Measurements from ENCODE around the gene SLC26A11. TPM values are rescaled to one million over a fixed set of nuclear protein-coding genes. Genes with fewer than 3 reads are reported as not detected.

Gene SLC26A11
- total and polyA plus RNA-seq, 2 donors (not counting 1 experiment from before 2014, with no cell fraction given) = 5.8 to 19.3 TPM

DNA sequence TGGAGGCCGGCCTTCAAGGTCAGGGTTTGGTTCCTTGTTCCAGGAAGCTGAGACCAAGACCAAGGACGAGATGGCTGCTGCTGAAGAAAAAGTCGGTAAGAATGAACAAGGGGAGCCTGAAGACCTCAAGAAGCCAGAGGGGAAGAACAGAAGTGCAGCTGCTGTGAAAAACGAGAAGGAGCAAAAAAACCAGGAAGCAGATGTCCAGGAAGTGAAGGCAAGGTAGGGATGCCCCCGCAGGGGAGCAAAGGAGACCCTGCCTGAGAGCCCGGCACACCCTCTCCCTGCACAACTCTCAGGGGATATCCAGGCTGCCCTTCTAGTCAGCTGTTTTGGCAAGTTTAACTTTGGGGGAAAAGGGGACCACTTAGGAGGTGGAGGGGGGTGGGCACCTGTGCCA is 69.4 kb downstream of the SLC26A11 start:
- H3K4me1 ChIP-seq (ENCODE audit: control insufficient read depth, extremely low read depth, insufficient read depth, low read length) = no peaks in the 10 kb centered on the region
- no peak for DNase-seq (ENCODE audit: low read depth in 2 of 2)
- no peak overlapping the region for H3K27ac ChIP-seq (ENCODE audit: insufficient read depth, low read length)
- H3K36me3 ChIP-seq (ENCODE audit: control insufficient read depth, insufficient read depth, low read length) = peaks cover 43% of the 10 kb centered on the region
- no peak overlapping the region for H2AFZ ChIP-seq (ENCODE audit: low read length)
- no peaks in the 10 kb centered on the region for H3K79me2 ChIP-seq (ENCODE audit: control insufficient read depth, insufficient read depth, low read length)
- no peaks in the 10 kb centered on the region for H3K27me3 ChIP-seq (ENCODE audit: control insufficient read depth, insufficient read depth, low read length)
- no peak overlapping the region for H3K4me3 ChIP-seq (replicated peaks in 1 of 4; ENCODE audit: control extremely low read depth in 1 of 4, insufficient read depth in 1 of 4, low read depth in 3 of 4, low read length in 4 of 4)
- no peak overlapping the region for H3K4me2 ChIP-seq (ENCODE audit: extremely low read depth, insufficient read depth, low read length)
- no peak overlapping the region for H3K9ac ChIP-seq (ENCODE audit: insufficient read depth, low read length)
- TF ChIP-seq, protein P1, sequence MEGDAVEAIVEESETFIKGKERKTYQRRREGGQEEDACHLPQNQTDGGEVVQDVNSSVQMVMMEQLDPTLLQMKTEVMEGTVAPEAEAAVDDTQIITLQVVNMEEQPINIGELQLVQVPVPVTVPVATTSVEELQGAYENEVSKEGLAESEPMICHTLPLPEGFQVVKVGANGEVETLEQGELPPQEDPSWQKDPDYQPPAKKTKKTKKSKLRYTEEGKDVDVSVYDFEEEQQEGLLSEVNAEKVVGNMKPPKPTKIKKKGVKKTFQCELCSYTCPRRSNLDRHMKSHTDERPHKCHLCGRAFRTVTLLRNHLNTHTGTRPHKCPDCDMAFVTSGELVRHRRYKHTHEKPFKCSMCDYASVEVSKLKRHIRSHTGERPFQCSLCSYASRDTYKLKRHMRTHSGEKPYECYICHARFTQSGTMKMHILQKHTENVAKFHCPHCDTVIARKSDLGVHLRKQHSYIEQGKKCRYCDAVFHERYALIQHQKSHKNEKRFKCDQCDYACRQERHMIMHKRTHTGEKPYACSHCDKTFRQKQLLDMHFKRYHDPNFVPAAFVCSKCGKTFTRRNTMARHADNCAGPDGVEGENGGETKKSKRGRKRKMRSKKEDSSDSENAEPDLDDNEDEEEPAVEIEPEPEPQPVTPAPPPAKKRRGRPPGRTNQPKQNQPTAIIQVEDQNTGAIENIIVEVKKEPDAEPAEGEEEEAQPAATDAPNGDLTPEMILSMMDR (conservative IDR thresholded peaks at IDR 0.05 in 1 of 2, IDR thresholded peaks at IDR 0.05 in 1 of 2; ENCODE audit: low read depth in 1 of 2, low read length in 2 of 2) = no peak
- no peak for TF ChIP-seq EZH2 (IDR thresholded peaks at IDR 0.05; ENCODE audit: low read length, missing control alignments)
- H3K9me3 ChIP-seq (ENCODE audit: control insufficient read depth, insufficient read depth, low read depth, low read length) = no peaks in the 10 kb centered on the region
- H4K20me1 ChIP-seq (ENCODE audit: control insufficient read depth, extremely low read depth, insufficient read depth, low read length) = peaks cover 2% of the 10 kb centered on the region

GRCh38 chr17:80290156-80290555 is 69.9 kb downstream of the SLC26A11 start:
- H3K79me2 ChIP-seq (ENCODE audit: control insufficient read depth, insufficient read depth, low read length) = no peaks in the 10 kb centered on the region
- H3K4me1 ChIP-seq (ENCODE audit: control insufficient read depth, extremely low read depth, insufficient read depth, low read length) = no peaks in the 10 kb centered on the region
- no peak overlapping the region for H3K27ac ChIP-seq (ENCODE audit: insufficient read depth, low read length)
- H3K4me3 ChIP-seq (replicated peaks in 1 of 4; ENCODE audit: control extremely low read depth in 1 of 4, insufficient read depth in 1 of 4, low read depth in 3 of 4, low read length in 4 of 4) = no peak overlapping the region
- peaks cover 2% of the 10 kb centered on the region for H4K20me1 ChIP-seq (ENCODE audit: control insufficient read depth, extremely low read depth, insufficient read depth, low read length)
- TF ChIP-seq, protein P1 (conservative IDR thresholded peaks at IDR 0.05 in 1 of 2, IDR thresholded peaks at IDR 0.05 in 1 of 2; ENCODE audit: low read depth in 1 of 2, low read length in 2 of 2) = no peak
- TF ChIP-seq EZH2 (IDR thresholded peaks at IDR 0.05; ENCODE audit: low read length, missing control alignments) = no peak
- no peaks in the 10 kb centered on the region for H3K9me3 ChIP-seq (ENCODE audit: control insufficient read depth, insufficient read depth, low read depth, low read length)
- DNase-seq (ENCODE audit: low read depth in 2 of 2) = no peak
- no peak overlapping the region for H3K4me2 ChIP-seq (ENCODE audit: extremely low read depth, insufficient read depth, low read length)
- no peak overlapping the region for H2AFZ ChIP-seq (ENCODE audit: low read length)
- peaks cover 49% of the 10 kb centered on the region for H3K36me3 ChIP-seq (ENCODE audit: control insufficient read depth, insufficient read depth, low read length)
- H3K9ac ChIP-seq (ENCODE audit: insufficient read depth, low read length) = no peak overlapping the region
- H3K27me3 ChIP-seq (ENCODE audit: control insufficient read depth, insufficient read depth, low read length) = no peaks in the 10 kb centered on the region

DNA sequence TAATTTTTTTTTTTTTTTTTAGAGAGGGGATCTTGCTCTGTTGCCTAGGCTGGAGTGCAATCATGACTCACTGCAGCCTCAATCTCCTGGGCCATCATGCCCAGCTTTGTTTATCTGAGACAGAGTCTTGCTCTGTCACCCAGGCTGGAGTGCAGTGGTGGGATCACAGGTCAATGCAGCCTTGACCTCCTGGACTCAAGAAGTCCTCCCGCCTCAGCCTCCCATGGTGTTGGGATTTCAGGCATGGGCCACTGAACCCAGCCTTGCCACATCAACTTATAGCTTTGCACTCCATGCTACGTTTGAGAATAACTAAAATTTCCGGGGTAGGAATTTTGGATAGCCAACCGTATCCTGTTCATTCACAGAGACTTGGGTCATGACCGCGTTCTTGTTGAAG is 71.0 kb downstream of the SLC26A11 start:
- TF ChIP-seq, protein P1 (conservative IDR thresholded peaks at IDR 0.05 in 1 of 2, IDR thresholded peaks at IDR 0.05 in 1 of 2; ENCODE audit: low read depth in 1 of 2, low read length in 2 of 2) = no peak
- no peak for TF ChIP-seq EZH2 (IDR thresholded peaks at IDR 0.05; ENCODE audit: low read length, missing control alignments)
- Histone ChIP-seq H3K36me3 (ENCODE audit: control insufficient read depth, insufficient read depth, low read length) (peaks cover 52% of the 10 kb centered on the region), H3K79me2 (ENCODE audit: control insufficient read depth, insufficient read depth, low read length) (no peaks in the 10 kb centered on the region), H3K4me1 (ENCODE audit: control insufficient read depth, extremely low read depth, insufficient read depth, low read length) (no peaks in the 10 kb centered on the region), H3K4me3 (replicated peaks in 1 of 4; ENCODE audit: control extremely low read depth in 1 of 4, insufficient read depth in 1 of 4, low read depth in 3 of 4, low read length in 4 of 4) (no peak overlapping the region), H2AFZ (ENCODE audit: low read length) (no peak overlapping the region), H3K9me3 (ENCODE audit: control insufficient read depth, insufficient read depth, low read depth, low read length) (no peaks in the 10 kb centered on the region), H3K4me2 (ENCODE audit: extremely low read depth, insufficient read depth, low read length) (no peak overlapping the region), H3K9ac (ENCODE audit: insufficient read depth, low read length) (no peak overlapping the region), H3K27ac (ENCODE audit: insufficient read depth, low read length) (no peak overlapping the region), H3K27me3 (ENCODE audit: control insufficient read depth, insufficient read depth, low read length) (no peaks in the 10 kb centered on the region), H4K20me1 (ENCODE audit: control insufficient read depth, extremely low read depth, insufficient read depth, low read length) (peaks cover 2% of the 10 kb centered on the region)
- no peak for DNase-seq (ENCODE audit: low read depth in 2 of 2)
